SKM-1 (cell line): ENCODE measurements around the gene PRUNE1.

ENCODE experiments used
- DNase-seq: peaks from one replicate; lab custom pipeline; 2025; ENCODE audit not compliant: unreplicated experiment; lab: John Stamatoyannopoulos, UW

The PRUNE1 gene

DNA sequence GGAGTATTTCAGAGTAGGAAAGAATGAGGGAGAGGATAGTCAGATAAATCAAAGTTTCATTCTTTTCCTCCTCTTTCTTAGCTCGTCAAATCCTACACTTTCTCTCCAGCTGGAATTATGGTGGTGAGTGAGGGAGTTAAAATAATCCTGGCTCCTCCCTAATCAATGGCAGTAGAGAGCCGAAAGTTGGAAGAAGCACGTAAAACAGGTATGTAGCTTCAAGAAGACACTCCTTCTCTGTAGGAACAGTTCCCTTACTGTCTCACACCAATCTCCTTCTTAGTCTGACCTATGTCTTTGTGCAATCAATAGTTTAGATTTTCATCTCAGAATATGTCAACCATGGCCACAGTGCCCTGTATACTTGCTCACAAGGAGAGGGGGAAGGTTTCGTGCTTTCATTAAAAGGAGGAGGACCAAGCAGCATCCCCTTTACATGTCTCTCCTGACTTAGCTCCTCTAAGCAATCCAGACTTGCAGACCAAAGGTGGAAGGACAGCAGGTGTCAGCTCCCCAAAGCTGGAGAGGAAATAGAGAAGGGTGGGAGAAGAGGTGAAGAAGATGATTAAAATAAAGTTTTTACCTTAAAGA, 2.4 kb upstream of the PRUNE1 start:
- no peak for DNase-seq

DNA sequence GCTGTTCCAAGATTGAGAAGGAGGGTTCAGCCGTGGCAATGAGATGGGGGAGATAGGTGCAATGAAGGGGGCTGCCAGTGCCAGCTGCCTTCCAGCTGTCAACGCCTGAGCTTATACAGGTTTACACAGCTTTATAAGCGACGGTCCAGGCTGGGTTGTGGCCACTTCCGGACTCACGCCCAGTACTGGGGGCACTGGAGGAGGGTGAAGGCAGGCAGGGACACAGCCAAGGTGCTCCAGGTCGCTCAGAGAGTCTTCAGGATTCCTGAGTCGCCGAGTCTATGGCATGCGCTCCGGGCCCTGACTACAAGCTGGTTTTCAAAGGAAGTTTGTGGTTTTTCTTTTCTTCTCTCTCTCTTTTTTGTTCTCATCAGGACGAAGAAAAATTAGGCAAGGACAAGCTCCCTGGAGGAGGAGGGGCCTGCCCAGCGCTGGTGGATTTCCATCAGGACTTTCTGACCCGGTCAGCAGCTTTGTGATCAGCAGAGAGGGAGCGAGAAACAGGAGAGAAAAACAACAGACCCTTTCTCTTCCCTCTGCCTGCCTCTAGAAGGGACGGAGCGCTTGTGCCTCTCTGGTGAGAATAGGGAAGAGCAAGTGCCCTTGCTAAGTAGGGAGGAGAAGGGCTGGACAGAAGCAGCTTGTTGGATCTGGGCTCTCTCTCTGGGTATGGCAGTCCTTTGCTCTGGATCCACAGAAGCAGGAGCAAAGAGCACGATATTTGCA, 1.8 kb upstream of the PRUNE1 start, which contains the start of gene MINDY1:
TSS of gene MINDY1 (minus strand) at position 576 of the 726 bp plus-strand sequence. CDS start 4,285 bp downstream, outside the sequence.
- peak; percentile 93 for DNase-seq

DNA sequence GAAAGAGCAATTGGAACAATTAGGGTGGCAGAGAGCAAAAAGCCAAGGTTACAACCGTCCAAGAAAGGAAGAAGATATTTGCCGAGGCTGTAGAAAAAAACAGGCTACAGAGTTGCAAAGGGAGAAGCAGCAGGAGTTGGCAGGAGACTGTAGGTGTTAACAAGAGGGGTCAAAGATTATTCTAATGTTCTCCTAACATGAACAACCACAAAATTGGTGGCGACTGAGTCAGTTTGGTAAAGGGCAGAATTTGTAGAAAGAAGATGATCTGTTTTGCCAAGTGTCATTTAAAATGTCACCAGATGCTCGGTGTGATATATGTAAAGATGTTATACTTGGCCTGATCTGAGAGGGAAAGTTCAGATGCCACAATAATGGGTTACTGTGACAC, 401 bp upstream of the PRUNE1 start:
- DNase-seq = no peak

DNA sequence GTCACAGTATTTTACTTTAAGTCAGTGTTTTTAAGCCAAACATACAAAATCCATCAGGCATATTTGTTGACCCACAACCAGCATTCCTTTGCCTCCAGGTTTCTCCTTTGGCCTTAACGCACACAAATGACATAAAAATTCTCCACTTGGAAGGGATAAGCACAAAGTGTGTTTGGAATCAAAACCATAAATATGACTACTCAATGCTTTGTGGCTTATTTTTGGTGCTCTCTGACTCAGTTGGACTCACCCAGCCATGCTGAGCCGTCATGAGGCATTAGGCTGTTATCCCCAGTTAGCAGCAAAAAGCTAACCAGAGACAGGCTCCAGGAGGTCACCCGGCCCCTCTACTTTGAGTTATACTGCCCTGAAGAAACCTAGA, 948 bp downstream of the PRUNE1 start:
- no peak for DNase-seq

DNA sequence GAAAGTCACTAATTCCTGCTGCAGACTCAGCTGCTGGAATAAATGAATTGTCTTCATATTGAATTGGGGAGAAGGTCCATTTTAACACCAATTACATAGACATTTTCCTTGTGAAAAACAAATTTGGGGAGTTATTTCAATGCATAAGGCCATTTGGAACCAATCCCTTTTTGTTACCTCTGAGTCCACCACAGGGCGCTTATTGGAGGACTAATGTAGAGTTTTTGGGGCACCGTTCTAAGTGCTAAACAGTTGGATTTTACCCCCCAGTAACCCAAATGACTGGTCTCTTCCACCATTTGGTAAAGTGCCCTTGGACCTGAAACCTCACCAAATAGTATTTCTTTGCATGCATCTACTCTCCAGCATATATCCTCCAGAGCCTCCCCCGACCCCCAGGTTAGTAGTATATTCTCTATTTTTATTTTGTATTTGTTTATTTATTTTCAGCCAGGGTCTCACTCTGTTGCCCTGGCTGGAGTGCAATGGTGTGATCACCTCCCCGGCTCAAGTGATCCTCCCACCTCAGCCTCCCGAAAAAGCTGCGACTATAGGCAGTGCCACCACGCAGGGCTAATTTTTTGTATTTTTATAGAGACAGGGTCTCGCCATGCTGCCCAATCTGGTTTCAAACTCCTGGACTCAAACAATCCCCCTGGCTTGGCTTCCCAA, 1.6 kb downstream of the PRUNE1 start:
- no peak for DNase-seq

DNA sequence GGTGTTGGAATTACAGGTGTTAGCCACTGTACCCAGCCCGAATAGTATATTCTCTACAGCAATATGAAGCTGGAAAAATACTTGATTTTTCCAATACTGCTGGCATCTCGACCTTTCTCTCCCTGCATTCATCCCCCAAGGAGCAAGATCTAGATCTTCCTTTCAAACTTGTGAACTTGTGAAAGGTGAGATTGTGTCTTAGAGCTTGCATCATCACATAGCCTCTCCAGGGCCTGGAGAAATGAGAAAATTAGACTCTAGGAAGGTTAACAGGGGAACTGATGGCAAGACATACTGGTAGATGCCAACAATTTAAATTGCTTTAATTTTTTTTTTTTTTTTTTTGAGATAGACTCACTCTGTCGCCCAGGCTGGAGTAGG, 2.1 kb downstream of the PRUNE1 start:
- no peak for DNase-seq

DNA sequence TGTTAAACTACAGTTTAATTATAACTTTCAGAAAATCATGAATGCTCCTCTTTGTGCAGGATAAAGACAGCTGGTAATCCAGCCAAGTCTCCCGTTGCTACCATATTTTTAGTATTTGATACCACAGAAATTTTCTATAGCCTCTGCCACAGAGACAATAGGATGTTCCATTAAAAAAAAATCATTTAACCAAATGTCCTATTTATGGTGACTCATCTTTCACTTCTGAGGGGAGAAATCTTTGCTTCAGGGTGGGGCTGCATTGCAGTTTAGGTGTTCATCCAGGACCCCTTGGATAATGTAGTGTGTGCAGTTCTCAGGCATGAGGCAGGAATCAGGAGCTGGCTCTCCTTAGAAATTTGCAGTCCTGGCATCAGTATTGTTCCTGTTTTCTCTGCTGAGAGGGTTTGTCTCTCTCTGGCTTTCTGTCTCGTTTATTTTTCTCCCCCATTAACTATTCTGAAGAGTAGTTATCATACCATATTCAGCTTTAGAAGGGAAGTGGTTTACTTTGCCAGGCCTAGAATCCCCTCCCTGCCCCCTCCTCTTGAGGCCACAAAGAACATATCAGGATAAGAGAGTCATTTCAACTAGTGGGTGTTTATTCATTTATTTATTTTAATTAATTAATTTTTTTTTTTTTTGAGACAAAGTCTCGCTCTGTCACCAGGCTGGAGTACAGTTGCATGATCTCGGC, 3.1 kb downstream of the PRUNE1 start:
- no peak for DNase-seq

DNA sequence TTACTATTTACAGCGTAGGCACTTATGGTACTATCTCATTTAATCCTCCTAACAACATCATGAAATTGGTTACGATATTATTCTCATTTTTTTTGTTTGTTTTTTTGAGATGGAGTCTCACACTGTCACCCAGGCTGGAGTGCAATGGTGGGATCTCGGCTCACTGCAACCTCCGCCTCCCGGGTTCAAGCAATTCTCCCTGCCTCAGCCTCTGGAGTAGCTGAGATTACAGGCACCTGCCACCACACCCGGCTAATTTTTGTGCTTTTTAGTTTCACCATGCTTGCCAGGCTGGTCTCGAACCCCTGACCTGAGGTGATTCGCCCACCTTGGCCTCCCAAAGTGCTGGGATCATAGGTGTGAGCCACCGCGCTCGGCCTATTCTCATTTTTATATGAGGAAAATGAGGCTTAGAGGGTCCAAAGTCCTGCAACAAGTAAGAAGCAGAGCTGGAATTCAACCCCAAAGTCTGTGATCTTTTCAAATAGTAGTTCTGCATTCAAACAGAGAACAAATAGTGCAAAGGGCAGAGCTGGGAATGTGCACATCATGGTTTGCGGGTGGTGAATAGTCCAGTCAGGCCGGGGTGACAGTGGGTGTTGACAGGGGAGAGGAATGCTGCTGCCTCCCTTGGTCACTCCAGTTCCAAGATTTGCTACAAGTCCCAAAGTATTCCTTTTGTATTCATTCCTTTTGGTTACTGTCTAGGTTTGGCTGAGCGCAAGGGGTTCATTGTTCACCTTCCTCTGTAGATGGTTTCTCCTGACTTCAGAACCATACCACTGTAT, 4.6 kb downstream of the PRUNE1 start:
- DNase-seq = no peak

DNA sequence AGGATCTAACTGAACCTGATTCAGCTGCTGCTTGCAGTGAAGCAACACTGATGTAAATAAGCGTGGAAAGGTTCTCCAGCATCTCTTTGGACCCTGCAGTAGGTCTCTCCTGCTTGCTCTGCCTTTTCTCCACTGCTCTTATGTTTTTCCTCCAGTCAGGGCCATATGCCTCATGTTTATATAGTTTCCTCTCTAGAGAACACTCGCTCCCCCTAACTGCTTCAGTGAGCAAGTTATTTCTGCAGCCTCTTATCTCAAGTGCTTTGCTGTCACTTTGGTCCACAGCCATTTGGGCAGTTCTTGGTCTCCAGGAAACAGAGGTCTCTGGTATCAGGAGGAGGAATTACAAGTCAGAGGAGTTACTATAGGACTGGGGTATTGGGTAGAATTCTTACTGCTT, 5.3 kb downstream of the PRUNE1 start:
- DNase-seq = no peak

DNA sequence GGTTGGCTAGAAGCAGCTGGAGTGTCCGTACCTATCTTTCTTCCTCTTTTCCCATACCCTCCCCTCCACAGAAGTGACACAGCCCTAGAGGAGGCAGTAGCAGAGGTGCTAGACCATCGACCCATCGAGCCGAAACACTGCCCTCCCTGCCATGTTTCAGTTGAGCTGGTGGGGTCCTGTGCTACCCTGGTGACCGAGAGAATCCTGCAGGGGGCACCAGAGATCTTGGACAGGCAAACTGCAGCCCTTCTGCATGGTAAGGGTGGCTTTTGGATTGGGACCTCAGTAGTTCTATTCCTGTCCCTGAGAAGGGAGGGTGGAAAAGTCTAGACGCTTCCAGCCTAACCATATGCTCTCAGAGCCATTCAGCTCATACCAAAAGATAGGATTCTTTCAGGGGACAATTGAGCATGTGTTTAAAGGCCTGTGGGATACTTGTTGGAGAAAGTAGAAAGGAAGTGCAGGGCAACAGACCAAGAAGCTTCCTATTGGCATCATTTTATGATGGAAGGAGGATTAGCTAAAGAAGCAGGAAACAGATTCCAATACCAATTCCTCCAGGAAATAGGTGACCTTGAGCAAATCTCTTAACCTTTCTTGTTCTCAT, 16.4 kb downstream of the PRUNE1 start:
- peak; percentile 69 for DNase-seq

DNA sequence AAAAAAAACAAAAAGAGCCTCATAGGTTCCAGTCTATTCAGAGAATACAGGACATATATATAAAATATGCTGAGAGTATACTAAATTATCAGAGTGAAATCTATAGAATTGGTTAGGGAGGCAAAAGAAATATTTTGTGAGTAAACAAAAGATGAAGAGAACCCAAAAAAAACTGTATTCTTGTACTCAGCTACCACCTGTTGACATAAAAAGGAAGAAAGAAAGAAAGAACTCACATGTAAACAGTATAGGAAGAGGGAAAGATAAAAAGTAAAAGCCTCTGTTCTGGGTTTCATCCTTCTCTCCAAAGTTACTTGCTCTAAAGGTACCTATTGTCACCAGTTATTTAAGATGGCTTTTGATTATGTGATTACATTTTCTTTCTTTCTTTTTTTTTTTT, 18.2 kb downstream of the PRUNE1 start:
- no peak for DNase-seq

DNA sequence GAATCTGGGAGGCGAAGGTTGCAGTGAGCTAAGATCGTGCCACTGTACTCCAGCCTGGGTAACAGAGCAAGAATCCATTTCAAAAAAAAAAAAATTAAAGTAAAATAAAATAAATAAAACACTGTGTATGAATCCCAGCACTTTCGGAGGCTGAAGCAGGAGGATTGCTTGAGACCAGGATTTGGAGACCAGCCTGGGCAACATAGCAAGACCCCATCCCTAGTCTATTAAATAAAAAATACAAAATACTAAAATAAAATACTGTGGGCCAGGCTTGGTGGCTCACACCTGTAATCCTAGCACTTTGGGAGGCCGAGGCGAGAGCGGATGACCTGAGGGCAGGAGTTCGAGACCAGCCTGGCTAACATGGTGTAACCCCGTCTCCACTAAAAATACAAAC, 23.9 kb downstream of the PRUNE1 start:
- DNase-seq = no peak

DNA sequence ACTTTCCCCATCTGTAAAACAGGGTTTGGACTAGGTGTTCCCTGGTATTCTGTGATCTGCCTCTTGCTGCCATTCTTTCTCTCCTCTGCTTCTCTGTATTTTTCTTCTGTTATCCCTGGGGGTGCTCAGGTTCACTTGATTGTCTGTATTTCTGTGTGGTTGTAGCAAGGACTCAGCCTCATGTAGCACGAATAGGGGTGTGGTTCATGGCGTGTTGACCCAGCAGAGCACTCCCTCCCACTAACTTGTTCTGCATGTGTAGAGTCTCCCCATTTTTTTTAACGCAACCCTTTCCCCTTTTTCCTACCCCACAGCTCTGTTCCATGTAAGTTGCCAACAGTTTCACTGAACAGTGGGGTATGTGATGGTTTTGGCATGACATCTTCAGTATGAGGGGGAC, 26.9 kb downstream of the PRUNE1 start:
- DNase-seq = no peak

DNA sequence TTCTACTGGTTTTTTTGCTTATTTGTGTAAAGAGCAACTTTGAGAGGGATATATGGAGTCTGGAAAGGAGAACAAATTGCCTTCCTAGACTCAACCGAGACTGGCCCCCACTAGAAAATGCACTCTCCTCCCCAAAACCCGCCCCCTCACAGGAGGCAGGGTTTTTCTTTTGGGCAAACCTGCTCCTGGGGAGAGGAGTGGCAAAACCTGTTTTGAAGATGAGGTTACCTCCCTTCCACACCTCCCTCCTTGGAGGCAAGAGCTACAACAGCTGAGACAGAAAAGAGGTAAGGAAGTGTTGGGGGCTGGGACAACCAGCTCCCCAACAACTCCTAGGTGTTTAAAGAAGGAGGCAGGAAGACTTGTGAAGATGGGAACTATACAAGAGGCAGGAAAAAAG, 28.1 kb downstream of the PRUNE1 start, which contains the start of gene BNIPL:
TSS of gene BNIPL (plus strand) at position 231 of the 400 bp plus-strand sequence. CDS start at position 371, 140 bp downstream.
- DNase-seq = no peak

DNA sequence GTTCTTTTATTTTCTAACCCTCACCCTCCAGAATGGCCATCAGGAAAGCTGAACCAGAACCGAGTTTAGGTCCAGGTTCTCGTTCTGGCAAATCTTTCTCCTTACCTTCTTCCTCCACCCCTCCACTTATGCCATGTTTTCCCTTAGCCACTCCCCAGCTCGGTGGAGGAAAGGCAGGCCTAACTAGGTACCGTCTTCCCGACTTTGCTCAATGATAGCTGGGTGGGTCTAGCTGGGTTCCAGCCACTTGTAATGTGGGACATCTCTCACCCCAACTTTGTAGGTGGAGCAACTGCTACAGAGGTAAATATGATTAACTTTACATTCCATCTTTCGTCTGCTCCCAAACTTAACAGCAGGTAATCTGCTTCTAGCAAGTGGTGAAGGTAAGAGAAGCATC, 28.8 kb downstream of the PRUNE1 start:
- no peak for DNase-seq

DNA sequence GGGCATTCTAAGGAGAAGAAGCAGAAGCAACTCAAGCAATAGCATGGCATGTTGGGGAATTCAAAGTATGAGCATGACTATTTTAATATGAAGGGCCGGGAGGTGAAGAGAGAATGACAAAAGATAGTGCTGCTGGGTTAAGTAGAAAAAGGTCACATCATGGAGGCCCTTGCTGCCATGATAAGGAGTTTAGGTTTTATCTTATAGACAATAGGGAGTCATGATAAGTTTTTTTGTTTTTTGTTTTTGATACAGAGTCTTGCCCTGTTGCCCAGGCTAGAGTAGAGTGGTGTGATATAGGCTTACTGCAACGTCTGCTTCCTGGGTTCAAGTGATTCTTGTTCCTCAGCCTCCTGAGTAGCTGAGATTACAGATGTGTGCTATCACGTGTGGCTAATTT, 31.3 kb downstream of the PRUNE1 start:
- DNase-seq = no peak

DNA sequence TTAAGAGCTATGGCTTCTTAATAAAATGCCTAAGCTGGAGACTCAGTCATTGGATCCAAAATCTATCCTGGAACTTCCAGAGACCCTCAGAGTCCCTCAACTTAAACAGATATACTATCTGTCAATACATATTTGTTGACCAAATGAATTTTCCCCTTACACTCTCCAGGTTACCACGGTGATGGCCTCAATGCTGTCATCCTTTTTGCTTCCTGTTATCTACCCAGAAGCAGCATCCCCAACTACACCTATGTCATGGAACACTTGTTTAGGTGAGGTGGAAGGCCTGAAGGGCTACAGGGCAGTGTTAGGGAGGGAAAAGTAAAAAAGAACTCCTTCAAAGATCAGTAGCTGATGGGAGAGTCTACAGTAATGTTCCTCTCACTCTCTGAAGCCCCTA, 34.9 kb downstream of the PRUNE1 start:
- DNase-seq = no peak

DNA sequence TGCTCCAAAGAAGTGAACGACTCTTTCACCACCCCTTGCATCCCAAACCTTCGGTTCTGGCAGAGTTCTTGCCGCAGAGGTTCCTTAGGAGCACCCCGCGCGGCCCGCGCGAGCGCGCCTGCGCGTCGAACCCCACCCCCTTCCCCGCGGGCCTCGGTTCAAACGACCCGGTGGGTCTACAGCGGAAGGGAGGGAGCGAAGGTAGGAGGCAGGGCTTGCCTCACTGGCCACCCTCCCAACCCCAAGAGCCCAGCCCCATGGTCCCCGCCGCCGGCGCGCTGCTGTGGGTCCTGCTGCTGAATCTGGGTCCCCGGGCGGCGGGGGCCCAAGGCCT, 39.3 kb downstream of the PRUNE1 start, which contains the start of gene C1orf56:
TSS of gene C1orf56 (plus strand) at position 161 of the 334 bp plus-strand sequence. CDS start at position 258, 97 bp downstream.
- DNase-seq = no peak

DNA sequence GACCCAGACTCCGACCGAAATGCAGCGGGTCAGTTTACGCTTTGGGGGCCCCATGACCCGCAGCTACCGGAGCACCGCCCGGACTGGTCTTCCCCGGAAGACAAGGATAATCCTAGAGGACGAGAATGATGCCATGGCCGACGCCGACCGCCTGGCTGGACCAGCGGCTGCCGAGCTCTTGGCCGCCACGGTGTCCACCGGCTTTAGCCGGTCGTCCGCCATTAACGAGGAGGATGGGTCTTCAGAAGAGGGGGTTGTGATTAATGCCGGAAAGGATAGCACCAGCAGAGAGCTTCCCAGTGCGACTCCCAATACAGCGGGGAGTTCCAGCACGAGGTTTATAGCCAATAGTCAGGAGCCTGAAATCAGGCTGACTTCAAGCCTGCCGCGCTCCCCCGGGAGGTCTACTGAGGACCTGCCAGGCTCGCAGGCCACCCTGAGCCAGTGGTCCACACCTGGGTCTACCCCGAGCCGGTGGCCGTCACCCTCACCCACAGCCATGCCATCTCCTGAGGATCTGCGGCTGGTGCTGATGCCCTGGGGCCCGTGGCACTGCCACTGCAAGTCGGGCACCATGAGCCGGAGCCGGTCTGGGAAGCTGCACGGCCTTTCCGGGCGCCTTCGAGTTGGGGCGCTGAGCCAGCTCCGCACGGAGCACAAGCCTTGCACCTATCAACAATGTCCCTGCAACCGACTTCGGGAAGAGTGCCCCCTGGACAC, 39.8 kb downstream of the PRUNE1 start:
- peak; percentile 83 for DNase-seq

DNA sequence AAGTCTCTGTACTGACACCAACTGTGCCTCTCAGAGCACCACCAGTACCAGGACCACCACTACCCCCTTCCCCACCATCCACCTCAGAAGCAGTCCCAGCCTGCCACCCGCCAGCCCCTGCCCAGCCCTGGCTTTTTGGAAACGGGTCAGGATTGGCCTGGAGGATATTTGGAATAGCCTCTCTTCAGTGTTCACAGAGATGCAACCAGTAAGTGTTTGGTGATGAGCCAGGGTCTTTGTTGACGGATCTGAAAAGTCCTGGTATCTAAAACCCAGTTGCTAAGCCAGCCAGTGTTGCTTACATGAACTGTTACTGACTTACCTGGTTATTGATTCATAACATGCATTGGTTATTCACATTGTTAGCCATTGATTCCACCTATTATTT, 40.4 kb downstream of the PRUNE1 start:
- no peak for DNase-seq
